ENCODE results near the gene EXOC2.

- TF ChIP-seq CTCF (IDR thresholded peaks at IDR 0.05) (no peak), ZNF138 (CRISPR knock-in tag; conservative IDR thresholded peaks at IDR 0.05) (no peak), USF2 (CRISPR knock-in tag; IDR thresholded peaks at IDR 0.05) (no peak), SP1 (CRISPR knock-in tag; conservative IDR thresholded peaks at IDR 0.05) (no peak), ELF4 (CRISPR knock-in tag; IDR thresholded peaks at IDR 0.05; ENCODE audit: low read depth) (no peak), FOXP4 (CRISPR knock-in tag; IDR thresholded peaks at IDR 0.05) (no peak), PRRX2 (CRISPR knock-in tag; IDR thresholded peaks at IDR 0.05) (no peak), TCF7 (CRISPR knock-in tag; IDR thresholded peaks at IDR 0.05; ENCODE audit: low read depth) (no peak)
These were observed 19.9 kb upstream of the EXOC2 start for GRCh38 chr6:712805-713204.

Data from WTC11 (cell line).